Neural progenitor cell (in vitro differentiated cells): Measurements from ENCODE around the gene SLC9B1. TPM values are rescaled to one million over a fixed set of nuclear protein-coding genes. Genes with fewer than 3 reads are reported as not detected.
"Not testable (repeated sequence)": the region's sequence is repeated elsewhere in the genome, so short reads cannot be mapped to it uniquely, and the experiment has no call there.

ENCODE experiments used
- DNase-seq: peaks from one replicate; pipeline ENCODE4 v3.0.0-alpha.2; 2016; ENCODE audit warnings: low spot score
- H2AFZ ChIP-seq: fragments of 200-600 bp; sonication (generic); replicated peaks from 2 replicates; pipeline ENCODE4 v1.6.1; 2016; ENCODE audit warnings: antibody characterized with exemption
- H3F3A ChIP-seq: fragments of 200-600 bp; sonication (generic); 2 replicates; pipeline ENCODE4 v1.6.1; 2016; ENCODE audit warnings: antibody characterized with exemption, low read depth
- H3K27ac ChIP-seq: fragments of 200-600 bp; sonication (generic); 2 replicates; pipeline ENCODE4 v1.5.1; 2016; ENCODE audit warnings: mild to moderate bottlenecking
- H3K27me3 ChIP-seq: fragments of 200-600 bp; sonication (generic); 2 replicates; pipeline ENCODE4 v1.6.1; 2016; ENCODE audit warnings: mild to moderate bottlenecking, moderate library complexity
- H3K36me3 ChIP-seq: fragments of 200-600 bp; sonication (generic); 2 replicates; pipeline ENCODE4 v1.5.1; 2016
- H3K4me1 ChIP-seq: fragments of 200-600 bp; sonication (generic); 2 replicates; pipeline ENCODE4 v1.6.1; 2016; ENCODE audit warnings: mixed run types
- H3K4me2 ChIP-seq: fragments of 200-600 bp; sonication (generic); 2 replicates; pipeline ENCODE4 v1.6.1; 2016
- H3K4me3 ChIP-seq: fragments of 200-600 bp; sonication (generic); 2 replicates; pipeline ENCODE4 v1.5.1; 2016
- H3K79me2 ChIP-seq: fragments of 200-600 bp; sonication (generic); 2 replicates; pipeline ENCODE4 v1.6.1; 2016; ENCODE audit warnings: low read depth
- H3K9ac ChIP-seq: fragments of 200-600 bp; sonication (generic); 2 replicates; pipeline ENCODE4 v1.6.1; 2016
- H3K9me3 ChIP-seq: fragments of 200-600 bp; sonication (generic); 2 replicates; pipeline ENCODE4 v1.5.1; 2016; ENCODE audit warnings: low read depth
- H4K20me1 ChIP-seq: fragments of 200-600 bp; sonication (generic); 2 replicates; pipeline ENCODE4 v1.6.1; 2016; ENCODE audit warnings: low read depth
- H3K27ac Mint-ChIP-seq: 3 replicates; pipeline ENCODE4 v1.8.0; 2021; ENCODE audit warnings: mixed read lengths
- H3K27me3 Mint-ChIP-seq: 2 replicates; pipeline ENCODE4 v1.8.0; 2022; ENCODE audit warnings: low read depth, mild to moderate bottlenecking, inconsistent platforms, moderate library complexity, mixed read lengths; ENCODE audit not compliant: insufficient read depth
- H3K36me3 Mint-ChIP-seq: 3 replicates; pipeline ENCODE4 v1.8.0; 2021; ENCODE audit warnings: mixed read lengths
- H3K4me1 Mint-ChIP-seq: 3 replicates; pipeline ENCODE4 v1.8.0; 2021; ENCODE audit warnings: mixed read lengths
- H3K4me3 Mint-ChIP-seq: 3 replicates; pipeline ENCODE4 v1.8.0; 2021; ENCODE audit warnings: mild to moderate bottlenecking, moderate library complexity, mixed read lengths
- H3K9me3 Mint-ChIP-seq: 3 replicates; pipeline ENCODE4 v1.8.0; 2020; ENCODE audit warnings: mixed read lengths
- EZH2 ChIP-seq: fragments of 200-600 bp; sonication (generic); IDR thresholded peaks from 2 replicates; pipeline ENCODE4 v1.6.1; 2017; ENCODE audit warnings: antibody characterized with exemption, mild to moderate bottlenecking, moderate library complexity
- EZH2phosphoT487 ChIP-seq: fragments of 200-600 bp; sonication (generic); IDR thresholded peaks from 2 replicates; pipeline ENCODE4 v1.6.1; 2017; ENCODE audit warnings: antibody characterized with exemption
- total RNA-seq: library from RNA; depleted of rRNA; stranded (reverse); fragments of >200 nt; gene quantifications from 2 replicates; pipeline ENCODE4 v1.2.3, GENCODE V29; 2015; ENCODE audit warnings: low replicate concordance
- TF ChIP-seq, protein P1 (sequence below): fragments of 200-600 bp; sonication (generic); IDR thresholded peaks from 2 replicates; pipeline ENCODE4 v1.5.1; 2017; ENCODE audit warnings: antibody characterized with exemption, mild to moderate bottlenecking

Gene SLC9B1
- total RNA-seq, 1 donor from 2014 or later: not detected

GRCh38 chr4:102883278-102883677, 136.2 kb downstream of the SLC9B1 start:
- Mint-ChIP-seq H3K27ac (no peak overlapping the region), H3K4me3 (no peak overlapping the region), H3K9me3 (peaks cover 6% of the 10 kb centered on the region), H3K36me3 (peaks cover 28% of the 10 kb centered on the region), H3K27me3 (peaks cover 2% of the 10 kb centered on the region), H3K4me1 (peaks cover 2% of the 10 kb centered on the region)
- peaks cover 12% of the 10 kb centered on the region for H3K36me3 ChIP-seq
- no peaks in the 10 kb centered on the region for H3K4me1 ChIP-seq
- H3K79me2 ChIP-seq: peaks cover 62% of the 10 kb centered on the region
- no peak overlapping the region for H3K27ac ChIP-seq
- H3K9ac ChIP-seq: no peak overlapping the region
- no peak overlapping the region for H3K4me3 ChIP-seq
- no peaks in the 10 kb centered on the region for H3K9me3 ChIP-seq
- no peaks in the 10 kb centered on the region for H3F3A ChIP-seq
- H3K4me2 ChIP-seq: no peak overlapping the region
- TF ChIP-seq EZH2phosphoT487 (no peak), EZH2 (no peak)
- TF ChIP-seq, protein P1, sequence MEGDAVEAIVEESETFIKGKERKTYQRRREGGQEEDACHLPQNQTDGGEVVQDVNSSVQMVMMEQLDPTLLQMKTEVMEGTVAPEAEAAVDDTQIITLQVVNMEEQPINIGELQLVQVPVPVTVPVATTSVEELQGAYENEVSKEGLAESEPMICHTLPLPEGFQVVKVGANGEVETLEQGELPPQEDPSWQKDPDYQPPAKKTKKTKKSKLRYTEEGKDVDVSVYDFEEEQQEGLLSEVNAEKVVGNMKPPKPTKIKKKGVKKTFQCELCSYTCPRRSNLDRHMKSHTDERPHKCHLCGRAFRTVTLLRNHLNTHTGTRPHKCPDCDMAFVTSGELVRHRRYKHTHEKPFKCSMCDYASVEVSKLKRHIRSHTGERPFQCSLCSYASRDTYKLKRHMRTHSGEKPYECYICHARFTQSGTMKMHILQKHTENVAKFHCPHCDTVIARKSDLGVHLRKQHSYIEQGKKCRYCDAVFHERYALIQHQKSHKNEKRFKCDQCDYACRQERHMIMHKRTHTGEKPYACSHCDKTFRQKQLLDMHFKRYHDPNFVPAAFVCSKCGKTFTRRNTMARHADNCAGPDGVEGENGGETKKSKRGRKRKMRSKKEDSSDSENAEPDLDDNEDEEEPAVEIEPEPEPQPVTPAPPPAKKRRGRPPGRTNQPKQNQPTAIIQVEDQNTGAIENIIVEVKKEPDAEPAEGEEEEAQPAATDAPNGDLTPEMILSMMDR: no peak
- no peaks in the 10 kb centered on the region for H3K27me3 ChIP-seq
- DNase-seq: no peak
- no peak overlapping the region for H2AFZ ChIP-seq
- H4K20me1 ChIP-seq: peaks cover 3% of the 10 kb centered on the region

DNA sequence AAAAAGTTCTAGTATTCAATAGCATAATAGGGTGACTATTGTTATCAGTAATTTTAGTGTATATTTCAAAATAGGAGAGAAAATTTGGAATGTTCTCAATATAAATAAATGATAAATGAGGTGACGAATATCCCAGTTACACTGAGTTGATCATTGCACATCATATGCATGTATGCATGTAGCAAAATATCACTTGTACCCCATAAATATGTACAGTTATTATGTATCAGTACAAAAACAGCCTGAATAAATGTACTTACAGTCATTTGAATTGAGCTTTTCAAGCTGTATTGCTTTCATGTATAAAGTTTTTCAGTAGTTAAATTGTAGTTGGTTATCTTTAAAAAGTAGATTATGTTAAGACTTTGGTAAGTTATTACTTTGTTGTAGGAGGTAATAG, 138.2 kb downstream of the SLC9B1 start:
- no peak overlapping the region for H2AFZ ChIP-seq
- H3K79me2 ChIP-seq: peaks cover 81% of the 10 kb centered on the region
- Mint-ChIP-seq H3K4me1 (peaks cover 2% of the 10 kb centered on the region), H3K9me3 (peaks cover 24% of the 10 kb centered on the region), H3K27me3 (peaks cover 5% of the 10 kb centered on the region), H3K36me3 (peaks cover 37% of the 10 kb centered on the region), H3K27ac (no peak overlapping the region), H3K4me3 (no peak overlapping the region)
- H3K27me3 ChIP-seq: no peaks in the 10 kb centered on the region
- no peak overlapping the region for H3K27ac ChIP-seq
- H3K9ac ChIP-seq: no peak overlapping the region
- TF ChIP-seq, protein P1: no peak
- TF ChIP-seq EZH2phosphoT487: no peak
- no peak for TF ChIP-seq EZH2
- H3F3A ChIP-seq: no peaks in the 10 kb centered on the region
- peaks cover 3% of the 10 kb centered on the region for H4K20me1 ChIP-seq
- H3K9me3 ChIP-seq: peaks cover 13% of the 10 kb centered on the region
- no peak overlapping the region for H3K4me2 ChIP-seq
- no peaks in the 10 kb centered on the region for H3K4me1 ChIP-seq
- H3K4me3 ChIP-seq: no peak overlapping the region
- H3K36me3 ChIP-seq: peaks cover 22% of the 10 kb centered on the region
- DNase-seq: no peak

- H3K27me3 Mint-ChIP-seq: peaks cover 8% of the 10 kb centered on the region
- peaks cover 13% of the 10 kb centered on the region for H3K9me3 ChIP-seq
- TF ChIP-seq EZH2phosphoT487: no peak
- no peak for TF ChIP-seq EZH2
- TF ChIP-seq, protein P1: no peak
- peaks cover 43% of the 10 kb centered on the region for H3K9me3 Mint-ChIP-seq
- H3K4me1 ChIP-seq: no peaks in the 10 kb centered on the region
- no peaks in the 10 kb centered on the region for H3F3A ChIP-seq
- no peaks in the 10 kb centered on the region for H3K27me3 ChIP-seq
- no peak overlapping the region for H3K4me3 ChIP-seq
- H3K36me3 ChIP-seq: peaks cover 19% of the 10 kb centered on the region
- no peak overlapping the region for H3K4me2 ChIP-seq
- H3K36me3 Mint-ChIP-seq: peaks cover 53% of the 10 kb centered on the region
- H3K4me1 Mint-ChIP-seq: peaks cover 2% of the 10 kb centered on the region
- no peak overlapping the region for H2AFZ ChIP-seq
- H3K4me3 Mint-ChIP-seq: no peak overlapping the region
- H3K9ac ChIP-seq: no peak overlapping the region
- no peaks in the 10 kb centered on the region for H4K20me1 ChIP-seq
- H3K27ac ChIP-seq: no peak overlapping the region
- H3K79me2 ChIP-seq: peaks cover 92% of the 10 kb centered on the region
- H3K27ac Mint-ChIP-seq: no peak overlapping the region
- DNase-seq: no peak
These were observed 140.6 kb downstream of the SLC9B1 start for GRCh38 chr4:102878901-102879300.

GRCh38 chr4:102878349-102878748, 141.2 kb downstream of the SLC9B1 start:
- not testable (repeated sequence) for H3F3A ChIP-seq, H3K27ac Mint-ChIP-seq, H3K27me3 Mint-ChIP-seq, H3K27me3 ChIP-seq, H3K4me1 Mint-ChIP-seq, H3K27ac ChIP-seq, H3K4me3 ChIP-seq, H2AFZ ChIP-seq, H3K4me1 ChIP-seq, H4K20me1 ChIP-seq, DNase-seq, H3K9ac ChIP-seq, H3K4me2 ChIP-seq, H3K4me3 Mint-ChIP-seq
- Histone ChIP-seq H3K36me3 (peaks cover 19% of the 10 kb centered on the region), H3K79me2 (peaks cover 92% of the 10 kb centered on the region), H3K9me3 (peaks cover 13% of the 10 kb centered on the region)
- Mint-ChIP-seq H3K9me3 (peaks cover 49% of the 10 kb centered on the region), H3K36me3 (peaks cover 56% of the 10 kb centered on the region)

- not testable (repeated sequence) for H4K20me1 ChIP-seq, H3K4me1 ChIP-seq, H3K27me3 Mint-ChIP-seq, H3K27me3 ChIP-seq, H3K4me2 ChIP-seq, H3F3A ChIP-seq, H3K9ac ChIP-seq, H3K27ac Mint-ChIP-seq, H3K4me3 ChIP-seq, DNase-seq, H3K4me1 Mint-ChIP-seq, H3K4me3 Mint-ChIP-seq, H2AFZ ChIP-seq, H3K27ac ChIP-seq
- Histone ChIP-seq H3K9me3 (peaks cover 13% of the 10 kb centered on the region), H3K36me3 (peaks cover 19% of the 10 kb centered on the region), H3K79me2 (peaks cover 92% of the 10 kb centered on the region)
- Mint-ChIP-seq H3K9me3 (peaks cover 54% of the 10 kb centered on the region), H3K36me3 (peaks cover 63% of the 10 kb centered on the region)
These were observed 141.9 kb downstream of the SLC9B1 start for GRCh38 chr4:102877477-102878106.
